Muscle layer of colon (tissue), 2 donors: ENCODE measurements around the gene ISCU.

Experiments used
- H3K27ac ChIP-seq: one replicate; pipeline ENCODE4 v1.7.0; 2013; ENCODE audit warnings: low read depth, mild to moderate bottlenecking, low read length, moderate library complexity
- H3K27me3 ChIP-seq, 2 donors: one replicate each; pipeline ENCODE4 v1.7.0; 2013; ENCODE audit warnings: low read length in 2 of 2, mild to moderate bottlenecking in 2 of 2; ENCODE audit not compliant: insufficient read depth in 2 of 2, control insufficient read depth in 1 of 2
- H3K36me3 ChIP-seq: one replicate; pipeline ENCODE4 v1.7.0; 2013; ENCODE audit warnings: mild to moderate bottlenecking, low read length; ENCODE audit not compliant: insufficient read depth
- H3K4me1 ChIP-seq: one replicate; pipeline ENCODE4 v1.7.0; 2013; ENCODE audit warnings: mild to moderate bottlenecking, low read length; ENCODE audit not compliant: insufficient read depth
- H3K4me3 ChIP-seq, 2 donors: one replicate each; pipeline ENCODE4 v1.7.0; 2013; ENCODE audit warnings: low read length in 2 of 2, low read depth in 1 of 2, mild to moderate bottlenecking in 1 of 2, moderate library complexity in 1 of 2
- H3K9ac ChIP-seq: one replicate; pipeline ENCODE4 v1.7.0; 2013; ENCODE audit warnings: low read length
- H3K9me3 ChIP-seq: one replicate; pipeline ENCODE4 v1.7.0; 2013; ENCODE audit warnings: mild to moderate bottlenecking, low read length
- donor health status: abdominal sarcoma.
- donor health status: Adenocarcinoma of cecum.

Gene ISCU

GRCh38 chr12:108562348-108563135, at the start of gene ISCU:
TSS of gene ISCU (plus strand) at chr12:108562596. CDS start at chr12:108562623, 27 bp downstream.
- Histone ChIP-seq H3K36me3 (peaks cover 40% of the 10 kb centered on the region), H3K27ac (peak within 1 kb of the TSS; percentile 96), H3K27me3 (no peaks in the 10 kb centered on the region), H3K9ac (peak within 1 kb of the TSS; percentile 93), H3K4me1 (peaks cover 60% of the 10 kb centered on the region), H3K4me3 (peak within 1 kb of the TSS; percentile 96 to 99), H3K9me3 (no peaks in the 10 kb centered on the region)

- peak overlapping the region in 1 of 2 donors; percentile 92 for H3K4me3 ChIP-seq
- H3K27me3 ChIP-seq, result no peaks in the 10 kb centered on the region
- H3K9me3 ChIP-seq, result no peaks in the 10 kb centered on the region
- H3K36me3 ChIP-seq, result peaks cover 19% of the 10 kb centered on the region
- H3K27ac ChIP-seq, result no peak overlapping the region
- H3K4me1 ChIP-seq, result peaks cover 12% of the 10 kb centered on the region
- H3K9ac ChIP-seq, result no peak overlapping the region
These were observed 47.9 kb upstream of the ISCU start for GRCh38 chr12:108514468-108514972.

- peak within 1 kb of the TSS; percentile 71 for H3K9ac ChIP-seq
- peak within 1 kb of the TSS; percentile 83 to 92 for H3K4me3 ChIP-seq
- peaks cover 21% of the 10 kb centered on the region for H3K36me3 ChIP-seq
- peak within 1 kb of the TSS; percentile 74 for H3K27ac ChIP-seq
- no peaks in the 10 kb centered on the region for H3K9me3 ChIP-seq
- H3K27me3 ChIP-seq, result no peaks in the 10 kb centered on the region
- H3K4me1 ChIP-seq, result peaks cover 12% of the 10 kb centered on the region
These were observed 47.2 kb upstream of the ISCU start, which contains the start of gene FICD for GRCh38 chr12:108514973-108515814. TSS of gene FICD (plus strand) at chr12:108515277. CDS start at chr12:108516973, 1,696 bp downstream.

GRCh38 chr12:108515916-108516315, 46.5 kb upstream of the ISCU start:
- no peaks in the 10 kb centered on the region for H3K27me3 ChIP-seq

GRCh38 chr12:108516511-108517275, 45.7 kb upstream of the ISCU start:
- no peaks in the 10 kb centered on the region for H3K27me3 ChIP-seq
- no peak overlapping the region for H3K4me3 ChIP-seq
- H3K27ac ChIP-seq, result no peak overlapping the region
- peaks cover 12% of the 10 kb centered on the region for H3K4me1 ChIP-seq
- peak overlapping the region; percentile 71 for H3K9ac ChIP-seq
- H3K36me3 ChIP-seq, result peaks cover 36% of the 10 kb centered on the region
- H3K9me3 ChIP-seq, result no peaks in the 10 kb centered on the region

More at GRCh38 chr12:108515916-108516315, 46.5 kb upstream of the ISCU start:
- Histone ChIP-seq H3K27ac (peak overlapping the region; percentile 74), H3K4me3 (peak overlapping the region; percentile 83 to 92), H3K4me1 (peaks cover 12% of the 10 kb centered on the region), H3K9ac (peak overlapping the region; percentile 71), H3K9me3 (no peaks in the 10 kb centered on the region), H3K36me3 (peaks cover 28% of the 10 kb centered on the region)

- Histone ChIP-seq H3K4me1 (peaks cover 12% of the 10 kb centered on the region), H3K9me3 (no peaks in the 10 kb centered on the region), H3K9ac (no peak overlapping the region), H3K36me3 (peaks cover 42% of the 10 kb centered on the region), H3K27me3 (no peaks in the 10 kb centered on the region), H3K27ac (no peak overlapping the region), H3K4me3 (no peak overlapping the region)
These were observed 44.9 kb upstream of the ISCU start for GRCh38 chr12:108517288-108518100.

- Histone ChIP-seq H3K4me1 (peaks cover 12% of the 10 kb centered on the region), H3K4me3 (no peak overlapping the region), H3K27me3 (no peaks in the 10 kb centered on the region), H3K9ac (no peak overlapping the region), H3K27ac (no peak overlapping the region), H3K9me3 (no peaks in the 10 kb centered on the region), H3K36me3 (peaks cover 49% of the 10 kb centered on the region)
These were observed 44.2 kb upstream of the ISCU start for GRCh38 chr12:108518101-108518715.

GRCh38 chr12:108518716-108519496, 43.5 kb upstream of the ISCU start:
- Histone ChIP-seq H3K9ac (no peak overlapping the region), H3K9me3 (no peaks in the 10 kb centered on the region), H3K27me3 (no peaks in the 10 kb centered on the region), H3K4me1 (peaks cover 12% of the 10 kb centered on the region), H3K36me3 (peaks cover 55% of the 10 kb centered on the region), H3K4me3 (no peak overlapping the region), H3K27ac (no peak overlapping the region)

- no peak overlapping the region for H3K9ac ChIP-seq
- H3K27me3 ChIP-seq, result no peaks in the 10 kb centered on the region
- H3K36me3 ChIP-seq, result peaks cover 61% of the 10 kb centered on the region
- no peak overlapping the region for H3K27ac ChIP-seq
- no peak overlapping the region for H3K4me3 ChIP-seq
- H3K4me1 ChIP-seq, result peaks cover 12% of the 10 kb centered on the region
- no peaks in the 10 kb centered on the region for H3K9me3 ChIP-seq
These were observed 42.8 kb upstream of the ISCU start for GRCh38 chr12:108519558-108519957.
